WTC11 (cell line): ENCODE results near the gene SGPL1. TPM values are rescaled to one million over a fixed set of nuclear protein-coding genes. Genes with fewer than 3 reads are reported as not detected.
A peak's percentile ranks its signal among the peaks of the same experiment; 100 is the strongest.

ENCODE experiments used
- ATAC-seq: fragments of 200-7000 bp; cut with Tn5 transposase; 2 replicates; pipeline ENCODE4 v1.10.0; 2021; ENCODE audit warnings: mild to moderate bottlenecking, moderate library complexity
- CTCF ChIA-PET: fragments of 300-600 bp; sonication (Branson Sonifier 250); formaldehyde crosslinking; loops from one replicate; lab custom pipeline; 2021; ENCODE audit warnings: antibody characterized with exemption; lab: Charles Lee
- POLR2A ChIA-PET: fragments of 350-600 bp; sonication (Branson Sonifier 250); formaldehyde crosslinking; loops from one replicate; lab custom pipeline; 2021; ENCODE audit warnings: antibody characterized with exemption; lab: Charles Lee
- DNase-seq: peaks from one replicate; pipeline ENCODE4 v3.0.0; 2021; ENCODE audit warnings: low spot score
- H3K27ac Mint-ChIP-seq: 2 replicates; pipeline ENCODE4 v1.8.0; 2021; ENCODE audit warnings: mixed read lengths
- H3K27me3 Mint-ChIP-seq: 2 replicates; pipeline ENCODE4 v1.8.0; 2021; ENCODE audit warnings: low read depth, mild to moderate bottlenecking, moderate library complexity, mixed read lengths
- H3K36me3 Mint-ChIP-seq: 2 replicates; pipeline ENCODE4 v1.8.0; 2021; ENCODE audit warnings: mixed read lengths
- H3K4me1 Mint-ChIP-seq: 2 replicates; pipeline ENCODE4 v1.8.0; 2022; ENCODE audit warnings: mixed read lengths
- H3K4me3 Mint-ChIP-seq: 2 replicates; pipeline ENCODE4 v1.8.0; 2021; ENCODE audit warnings: mild to moderate bottlenecking, moderate library complexity, mixed read lengths
- H3K9me3 Mint-ChIP-seq: 2 replicates; pipeline ENCODE4 v1.8.0; 2021; ENCODE audit warnings: mixed read lengths
- ARID4B ChIP-seq: sonication (generic); formaldehyde crosslinking; IDR thresholded peaks from 2 replicates; pipeline ENCODE4 v1.8.0; 2023; ENCODE audit warnings: missing genetic modification reagents, mild to moderate bottlenecking, borderline replicate concordance
- ATF1 ChIP-seq: sonication (generic); formaldehyde crosslinking; IDR thresholded peaks from 2 replicates; pipeline ENCODE4 v1.8.1; 2023; ENCODE audit warnings: mild to moderate bottlenecking, moderate library complexity, missing genetic modification reagents
- CBFB ChIP-seq: sonication (generic); formaldehyde crosslinking; IDR thresholded peaks from 2 replicates; pipeline ENCODE4 v1.8.1; 2022; ENCODE audit warnings: mild to moderate bottlenecking, low read depth, missing genetic modification reagents
- E2F4 ChIP-seq: sonication (generic); formaldehyde crosslinking; IDR thresholded peaks from 2 replicates; pipeline ENCODE4 v1.8.1; 2022; ENCODE audit warnings: low read depth, mild to moderate bottlenecking, moderate library complexity, missing genetic modification reagents, borderline replicate concordance
- FOXP1 ChIP-seq: sonication (generic); formaldehyde crosslinking; IDR thresholded peaks from 2 replicates; pipeline ENCODE4 v1.8.0; 2022; ENCODE audit warnings: missing genetic modification reagents, mild to moderate bottlenecking, moderate library complexity, borderline replicate concordance
- JUN ChIP-seq: sonication (generic); formaldehyde crosslinking; IDR thresholded peaks from 2 replicates; pipeline ENCODE4 v1.8.0; 2023; ENCODE audit warnings: mild to moderate bottlenecking, missing genetic modification reagents
- MAX ChIP-seq: sonication (generic); formaldehyde crosslinking; IDR thresholded peaks from 2 replicates; pipeline ENCODE4 v1.8.0; 2022; ENCODE audit warnings: mild to moderate bottlenecking, missing genetic modification reagents
- OVOL2 ChIP-seq: fragments of 250-450 bp; sonication (Bioruptor Pico); IDR thresholded peaks from 2 replicates; pipeline ENCODE4 v1.9.0; 2021; ENCODE audit warnings: mild to moderate bottlenecking, borderline replicate concordance
- PRDM15 ChIP-seq: sonication (generic); formaldehyde crosslinking; IDR thresholded peaks from 2 replicates; pipeline ENCODE4 v1.8.0; 2022; ENCODE audit warnings: missing genetic modification reagents
- RORB ChIP-seq: fragments of 250-450 bp; sonication (Bioruptor Pico); IDR thresholded peaks from 2 replicates; pipeline ENCODE4 v1.9.0; 2021; ENCODE audit warnings: mild to moderate bottlenecking
- TCF7 ChIP-seq: sonication (generic); formaldehyde crosslinking; IDR thresholded peaks from 2 replicates; pipeline ENCODE4 v1.8.0; 2022; ENCODE audit warnings: mild to moderate bottlenecking, low read depth, missing genetic modification reagents, moderate library complexity
- TEAD1 ChIP-seq: sonication (generic); formaldehyde crosslinking; IDR thresholded peaks from 2 replicates; pipeline ENCODE4 v1.8.0; 2022; ENCODE audit warnings: mild to moderate bottlenecking, missing genetic modification reagents
- TEAD4 ChIP-seq: sonication (generic); formaldehyde crosslinking; IDR thresholded peaks from 2 replicates; pipeline ENCODE4 v1.8.0; 2022; ENCODE audit warnings: mild to moderate bottlenecking, missing genetic modification reagents
- TP53 ChIP-seq: sonication (generic); formaldehyde crosslinking; IDR thresholded peaks from 2 replicates; pipeline ENCODE4 v1.8.1; 2023; ENCODE audit warnings: mild to moderate bottlenecking, missing genetic modification reagents
- ZNF317 ChIP-seq: sonication (generic); formaldehyde crosslinking; IDR thresholded peaks from 2 replicates; pipeline ENCODE4 v1.8.1; 2023; ENCODE audit warnings: low read depth, mild to moderate bottlenecking, moderate library complexity, missing genetic modification reagents, borderline replicate concordance
- ZNF532 ChIP-seq: fragments of 250-450 bp; sonication (Bioruptor Pico); IDR thresholded peaks from 2 replicates; pipeline ENCODE4 v1.9.0; 2021; ENCODE audit warnings: mild to moderate bottlenecking, borderline replicate concordance
- ZNF671 ChIP-seq: fragments of 250-450 bp; sonication (Bioruptor Pico); IDR thresholded peaks from 2 replicates; pipeline ENCODE4 v1.8.0; 2021; ENCODE audit warnings: mild to moderate bottlenecking
- total RNA-seq: library from RNA; stranded (reverse); gene quantifications from 3 replicates; pipeline ENCODE4 v1.2.3, GENCODE V29; 2021

The SGPL1 gene
- total RNA-seq, 1 experiment from 2014 or later = 44.6 TPM

- TF ChIP-seq ZNF532 (CRISPR knock-in tag) = no peak
Observed at GRCh38 chr10:70926226-70927000, 110.7 kb downstream of the SGPL1 start (continued).

- Mint-ChIP-seq H3K4me1 (no peaks in the 10 kb centered on the region), H3K27ac (no peak overlapping the region), H3K36me3 (no peaks in the 10 kb centered on the region), H3K4me3 (no peak overlapping the region), H3K27me3 (no peaks in the 10 kb centered on the region; the same call in 1 of the 2 replicates), H3K9me3 (no peaks in the 10 kb centered on the region)
- TF ChIP-seq MAX (CRISPR knock-in tag) (no peak), TCF7 (CRISPR knock-in tag) (no peak)
- DNase-seq = no peak
- ChIA-PET CTCF (interaction anchor here (1.9 to 6.4 kb wide), 4 partner anchors 24 to 358 kb away, joined by 5 to 47 read pairs (median 24); no protein-coding TSS in a partner anchor), POLR2A (no interaction called here)
- no peak for ATAC-seq
Observed at GRCh38 chr10:70927189-70927943, 111.6 kb downstream of the SGPL1 start.

GRCh38 chr10:70928140-70928539, 112.4 kb downstream of the SGPL1 start:
- no peaks in the 10 kb centered on the region for H3K4me1 Mint-ChIP-seq
- CTCF ChIA-PET = no interaction called here
- H3K36me3 Mint-ChIP-seq = no peaks in the 10 kb centered on the region
- DNase-seq (no peak), ATAC-seq (no peak)
- H3K27me3 Mint-ChIP-seq = no peaks in the 10 kb centered on the region; the same call in 1 of the 2 replicates
- no peaks in the 10 kb centered on the region for H3K9me3 Mint-ChIP-seq
- H3K4me3 Mint-ChIP-seq = no peak overlapping the region
- POLR2A ChIA-PET = no interaction called here
- H3K27ac Mint-ChIP-seq = peak overlapping the region; percentile 34; the same call in 1 of the 2 replicates
- TF ChIP-seq E2F4 (CRISPR knock-in tag) (no peak), ZNF671 (CRISPR knock-in tag) (no peak), CBFB (no peak), TP53 (CRISPR knock-in tag) (no peak), JUN (CRISPR knock-in tag) (no peak), ARID4B (CRISPR knock-in tag) (no peak), RORB (CRISPR knock-in tag) (no peak), ZNF317 (no peak), OVOL2 (no peak), ATF1 (CRISPR knock-in tag) (no peak), FOXP1 (CRISPR knock-in tag) (no peak), TEAD4 (CRISPR knock-in tag) (no peak), TEAD1 (CRISPR knock-in tag) (no peak), PRDM15 (no peak)
